ENCODE results near the gene SIVA1. TPM values are rescaled to one million over a fixed set of nuclear protein-coding genes. Genes with fewer than 3 reads are reported as not detected.

The SIVA1 gene
- total RNA-seq, 1 donor from 2014 or later: 30.5 TPM

- Mint-ChIP-seq H3K27me3 (ENCODE audit: unreplicated experiment) (peaks cover 3% of the 10 kb centered on the region), H3K4me1 (ENCODE audit: low read depth, unreplicated experiment) (no peaks in the 10 kb centered on the region), H3K9me3 (ENCODE audit: unreplicated experiment) (peaks cover 9% of the 10 kb centered on the region), H3K4me3 (ENCODE audit: unreplicated experiment) (no peak overlapping the region), H3K27ac (ENCODE audit: unreplicated experiment) (no peak overlapping the region), H3K36me3 (ENCODE audit: unreplicated experiment) (no peaks in the 10 kb centered on the region)
- DNase-seq: no peak
- TF ChIP-seq CTCF (IDR thresholded peaks at IDR 0.05; ENCODE audit: partially characterized antibody, unreplicated experiment): no peak
Observed at GRCh38 chr14:104732355-104732804, 20.6 kb upstream of the SIVA1 start.

- Mint-ChIP-seq H3K27ac (ENCODE audit: unreplicated experiment) (no peak overlapping the region), H3K4me3 (ENCODE audit: unreplicated experiment) (no peak overlapping the region), H3K9me3 (ENCODE audit: unreplicated experiment) (peaks cover 7% of the 10 kb centered on the region), H3K36me3 (ENCODE audit: unreplicated experiment) (no peaks in the 10 kb centered on the region), H3K27me3 (ENCODE audit: unreplicated experiment) (peaks cover 1% of the 10 kb centered on the region), H3K4me1 (ENCODE audit: low read depth, unreplicated experiment) (no peaks in the 10 kb centered on the region)
- no peak for TF ChIP-seq CTCF (IDR thresholded peaks at IDR 0.05; ENCODE audit: partially characterized antibody, unreplicated experiment)
- DNase-seq: no peak
Observed at GRCh38 chr14:104732931-104733681, 19.8 kb upstream of the SIVA1 start.

- no peak for DNase-seq
- no peak for TF ChIP-seq CTCF (IDR thresholded peaks at IDR 0.05; ENCODE audit: partially characterized antibody, unreplicated experiment)
- peaks cover 1% of the 10 kb centered on the region for H3K27me3 Mint-ChIP-seq (ENCODE audit: unreplicated experiment)
- H3K27ac Mint-ChIP-seq (ENCODE audit: unreplicated experiment): no peak overlapping the region
- no peaks in the 10 kb centered on the region for H3K4me1 Mint-ChIP-seq (ENCODE audit: low read depth, unreplicated experiment)
- H3K4me3 Mint-ChIP-seq (ENCODE audit: unreplicated experiment): no peak overlapping the region
- H3K36me3 Mint-ChIP-seq (ENCODE audit: unreplicated experiment): no peaks in the 10 kb centered on the region
- peaks cover 7% of the 10 kb centered on the region for H3K9me3 Mint-ChIP-seq (ENCODE audit: unreplicated experiment)
Observed at GRCh38 chr14:104734051-104734587, 18.8 kb upstream of the SIVA1 start.

- H3K27me3 Mint-ChIP-seq (ENCODE audit: unreplicated experiment): peaks cover 1% of the 10 kb centered on the region
- peaks cover 7% of the 10 kb centered on the region for H3K9me3 Mint-ChIP-seq (ENCODE audit: unreplicated experiment)
- H3K4me1 Mint-ChIP-seq (ENCODE audit: low read depth, unreplicated experiment): no peaks in the 10 kb centered on the region
- no peak overlapping the region for H3K4me3 Mint-ChIP-seq (ENCODE audit: unreplicated experiment)
- TF ChIP-seq CTCF (IDR thresholded peaks at IDR 0.05; ENCODE audit: partially characterized antibody, unreplicated experiment): no peak
- DNase-seq: no peak
- H3K36me3 Mint-ChIP-seq (ENCODE audit: unreplicated experiment): no peaks in the 10 kb centered on the region
- H3K27ac Mint-ChIP-seq (ENCODE audit: unreplicated experiment): no peak overlapping the region
Observed at GRCh38 chr14:104734601-104734990, 18.4 kb upstream of the SIVA1 start.
